Keratinocyte (primary cell): ENCODE results near the gene LPAR1.

Source experiments
- CTCF ChIP-seq, 3 experiments: IDR thresholded peaks in 1 of 3; conservative IDR thresholded peaks in 1 of 3; optimal IDR thresholded peaks in 1 of 3; 2 replicates in 2 of 3; 3 replicates in 1 of 3; pipeline versions ENCODE3 to v1.5.1; 2011; ENCODE audit warnings: low read length in 3 of 3, mild to moderate bottlenecking in 3 of 3, moderate library complexity in 2 of 3, control low read depth in 1 of 3, inconsistent platforms in 1 of 3; ENCODE audit not compliant: insufficient read depth in 2 of 3; ENCODE audit errors: extremely low read depth in 1 of 3
- EZH2 ChIP-seq: IDR thresholded peaks from one replicate; pipeline ENCODE4 v1.6.1; 2012; ENCODE audit warnings: inconsistent platforms, mild to moderate bottlenecking, low read length, moderate library complexity

- TF ChIP-seq CTCF (optimal IDR thresholded peaks at IDR 0.05 in 1 of 3, IDR thresholded peaks at IDR 0.05 in 1 of 3, conservative IDR thresholded peaks at IDR 0.05 in 1 of 3; ENCODE audit: extremely low read depth in 1 of 3, insufficient read depth in 2 of 3, low read length in 3 of 3) (no peak), EZH2 (no peak)
Measured at GRCh38 chr9:110968096-110968495, 70.2 kb downstream of the LPAR1 start.
